ENCODE results near the gene IL1RN. TPM values are rescaled to one million over a fixed set of nuclear protein-coding genes. Genes with fewer than 3 reads are reported as not detected.

IL1RN gene
- total RNA-seq, 1 donor from 2014 or later: not detected

DNA sequence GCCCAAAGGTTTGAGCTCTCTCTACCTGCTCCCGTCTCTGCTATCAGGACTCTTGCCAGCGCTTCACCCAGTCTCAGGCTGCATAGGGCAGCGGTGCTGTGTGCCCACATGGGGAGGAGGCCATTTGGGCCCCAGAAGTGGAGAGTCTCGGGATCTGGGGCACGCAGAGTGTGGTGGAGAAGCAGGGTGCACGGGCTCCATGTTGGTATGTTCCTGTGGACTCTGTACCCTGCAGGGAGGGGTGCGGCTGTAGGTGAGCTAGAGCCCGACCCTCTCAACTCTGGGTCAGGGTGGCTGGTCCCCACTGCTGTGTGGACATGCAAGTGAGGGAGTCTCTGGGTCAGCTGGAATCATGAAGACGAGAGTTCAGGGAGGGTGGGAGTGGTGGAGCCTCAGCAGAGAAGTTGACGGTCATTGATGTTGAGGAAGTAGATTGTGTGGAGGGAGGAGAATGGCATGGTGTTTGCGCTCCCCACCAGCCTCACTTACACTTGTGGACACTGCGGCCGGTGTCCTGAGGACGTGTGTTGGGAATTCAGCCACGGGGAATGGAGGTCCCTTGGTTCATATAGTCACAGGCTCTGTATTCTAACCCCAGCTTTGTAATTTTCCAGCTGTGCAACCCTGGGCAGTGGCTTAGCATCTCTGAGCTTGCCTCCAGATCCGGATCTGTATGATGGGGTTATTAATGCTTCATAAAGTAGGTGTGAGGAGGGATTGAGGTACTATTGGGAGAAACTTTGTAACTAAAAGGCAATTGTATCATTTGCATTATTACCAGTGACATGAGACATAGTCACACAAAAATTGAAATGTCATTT, 45.5 kb downstream of the IL1RN start:
- no peak overlapping the region for H3K4me3 Mint-ChIP-seq (ENCODE audit: unreplicated experiment)
- H3K4me3 ChIP-seq (ENCODE audit: insufficient read depth, low read depth, low read length): no peak overlapping the region
- no peak for FAIRE-seq

DNA sequence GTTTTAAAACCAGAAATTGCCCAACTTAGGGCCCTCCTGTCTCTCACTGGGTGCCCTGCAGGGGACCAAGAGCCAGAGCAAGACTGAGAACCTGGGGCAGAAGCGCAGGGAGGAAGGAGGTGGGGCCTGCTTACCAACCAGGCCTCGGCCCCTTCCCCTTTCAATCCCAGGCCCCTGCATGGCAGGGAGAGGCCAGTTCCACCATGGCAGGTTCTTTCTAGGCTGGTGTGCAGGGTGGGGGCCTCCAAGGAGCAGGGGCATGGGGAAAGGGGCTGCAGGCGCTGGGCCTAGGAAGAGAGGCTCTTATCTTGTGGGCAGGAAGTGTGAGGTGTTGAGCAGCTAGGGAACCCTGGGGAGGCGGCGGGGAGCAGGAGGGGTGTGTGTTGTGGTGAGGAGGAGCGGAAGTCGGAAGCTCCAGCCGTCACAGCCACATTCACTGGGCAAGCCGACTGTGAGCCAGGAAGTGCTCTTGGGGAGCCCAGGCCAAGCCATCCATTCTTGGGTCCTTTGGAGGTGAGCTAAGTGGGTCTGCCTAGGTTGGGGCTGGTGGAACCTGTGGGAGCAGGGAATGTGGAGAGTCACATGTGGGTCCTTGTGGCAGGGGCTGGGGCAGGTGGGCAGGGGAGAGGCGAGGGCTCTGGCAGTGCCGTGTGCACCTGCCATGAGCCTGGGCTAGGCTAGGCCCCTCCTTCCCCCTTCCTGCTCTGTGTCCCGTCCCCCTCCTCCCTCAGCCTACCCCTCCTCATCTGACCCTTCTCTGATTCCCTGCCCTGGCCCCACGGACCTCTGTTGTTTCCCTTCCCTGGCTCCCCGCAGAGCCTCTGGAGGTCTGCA, 46.4 kb downstream of the IL1RN start, which contains the start of gene PSD4:
Gene PSD4 (plus strand): TSS at position 430 of the 834 bp plus-strand sequence. CDS start 8,486 bp downstream, outside the sequence.
- Histone ChIP-seq H3K27ac (ENCODE audit: low read depth, low read length) (no peak within 1 kb of the TSS), H3K9me3 (ENCODE audit: insufficient read depth, low read depth, low read length) (no peaks in the 10 kb centered on the region), H3K4me2 (ENCODE audit: low read length) (no peak within 1 kb of the TSS), H3K4me3 (ENCODE audit: insufficient read depth, low read depth, low read length) (no peak within 1 kb of the TSS), H4K20me1 (ENCODE audit: insufficient read depth, low read length) (no peaks in the 10 kb centered on the region), H2AFZ (ENCODE audit: low read depth, low read length) (no peak within 1 kb of the TSS), H3K27me3 (ENCODE audit: insufficient read depth, low read length) (no peaks in the 10 kb centered on the region), H3K36me3 (ENCODE audit: insufficient read depth, low read length) (no peaks in the 10 kb centered on the region), H3K4me1 (ENCODE audit: insufficient read depth, low read length) (no peaks in the 10 kb centered on the region), H3K9ac (ENCODE audit: low read length) (no peak within 1 kb of the TSS), H3K79me2 (ENCODE audit: insufficient read depth, low read length) (no peaks in the 10 kb centered on the region)
- Mint-ChIP-seq H3K36me3 (ENCODE audit: low read depth, unreplicated experiment) (no peaks in the 10 kb centered on the region), H3K27me3 (ENCODE audit: low read depth, unreplicated experiment) (peaks cover 13% of the 10 kb centered on the region), H3K4me1 (ENCODE audit: low read depth, unreplicated experiment) (peaks cover 5% of the 10 kb centered on the region), H3K4me3 (ENCODE audit: unreplicated experiment) (no peak within 1 kb of the TSS), H3K27ac (ENCODE audit: unreplicated experiment) (no peak within 1 kb of the TSS), H3K9me3 (ENCODE audit: unreplicated experiment) (no peaks in the 10 kb centered on the region)
- DNase-seq (ENCODE audit: low read depth): no peak
- no peak for FAIRE-seq
- TF ChIP-seq EZH2 (IDR thresholded peaks at IDR 0.05; ENCODE audit: insufficient read depth, low read length): no peak

More for the DNA sequence above, 45.5 kb downstream of the IL1RN start:
- no peak overlapping the region for H3K27ac ChIP-seq (ENCODE audit: low read depth, low read length)
- TF ChIP-seq, protein P1, sequence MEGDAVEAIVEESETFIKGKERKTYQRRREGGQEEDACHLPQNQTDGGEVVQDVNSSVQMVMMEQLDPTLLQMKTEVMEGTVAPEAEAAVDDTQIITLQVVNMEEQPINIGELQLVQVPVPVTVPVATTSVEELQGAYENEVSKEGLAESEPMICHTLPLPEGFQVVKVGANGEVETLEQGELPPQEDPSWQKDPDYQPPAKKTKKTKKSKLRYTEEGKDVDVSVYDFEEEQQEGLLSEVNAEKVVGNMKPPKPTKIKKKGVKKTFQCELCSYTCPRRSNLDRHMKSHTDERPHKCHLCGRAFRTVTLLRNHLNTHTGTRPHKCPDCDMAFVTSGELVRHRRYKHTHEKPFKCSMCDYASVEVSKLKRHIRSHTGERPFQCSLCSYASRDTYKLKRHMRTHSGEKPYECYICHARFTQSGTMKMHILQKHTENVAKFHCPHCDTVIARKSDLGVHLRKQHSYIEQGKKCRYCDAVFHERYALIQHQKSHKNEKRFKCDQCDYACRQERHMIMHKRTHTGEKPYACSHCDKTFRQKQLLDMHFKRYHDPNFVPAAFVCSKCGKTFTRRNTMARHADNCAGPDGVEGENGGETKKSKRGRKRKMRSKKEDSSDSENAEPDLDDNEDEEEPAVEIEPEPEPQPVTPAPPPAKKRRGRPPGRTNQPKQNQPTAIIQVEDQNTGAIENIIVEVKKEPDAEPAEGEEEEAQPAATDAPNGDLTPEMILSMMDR (IDR thresholded peaks at IDR 0.05; ENCODE audit: insufficient read depth, low read depth, low read length): no peak
- TF ChIP-seq EZH2 (IDR thresholded peaks at IDR 0.05; ENCODE audit: insufficient read depth, low read length): no peak
- H3K36me3 Mint-ChIP-seq (ENCODE audit: low read depth, unreplicated experiment): no peaks in the 10 kb centered on the region
- H3K27me3 Mint-ChIP-seq (ENCODE audit: low read depth, unreplicated experiment): peaks cover 13% of the 10 kb centered on the region
- no peaks in the 10 kb centered on the region for H3K4me1 ChIP-seq (ENCODE audit: insufficient read depth, low read length)
- no peak overlapping the region for H3K9ac ChIP-seq (ENCODE audit: low read length)
- no peaks in the 10 kb centered on the region for H3K36me3 ChIP-seq (ENCODE audit: insufficient read depth, low read length)
- no peaks in the 10 kb centered on the region for H3K9me3 ChIP-seq (ENCODE audit: insufficient read depth, low read depth, low read length)
- no peaks in the 10 kb centered on the region for H4K20me1 ChIP-seq (ENCODE audit: insufficient read depth, low read length)
- H3K27me3 ChIP-seq (ENCODE audit: insufficient read depth, low read length): no peaks in the 10 kb centered on the region
- H3K27ac Mint-ChIP-seq (ENCODE audit: unreplicated experiment): no peak overlapping the region
- H3K79me2 ChIP-seq (ENCODE audit: insufficient read depth, low read length): no peaks in the 10 kb centered on the region
- H3K9me3 Mint-ChIP-seq (ENCODE audit: unreplicated experiment): no peaks in the 10 kb centered on the region
- no peak overlapping the region for H3K4me2 ChIP-seq (ENCODE audit: low read length)
- H2AFZ ChIP-seq (ENCODE audit: low read depth, low read length): no peak overlapping the region
- DNase-seq (ENCODE audit: low read depth): no peak
- peaks cover 5% of the 10 kb centered on the region for H3K4me1 Mint-ChIP-seq (ENCODE audit: low read depth, unreplicated experiment)

DNA sequence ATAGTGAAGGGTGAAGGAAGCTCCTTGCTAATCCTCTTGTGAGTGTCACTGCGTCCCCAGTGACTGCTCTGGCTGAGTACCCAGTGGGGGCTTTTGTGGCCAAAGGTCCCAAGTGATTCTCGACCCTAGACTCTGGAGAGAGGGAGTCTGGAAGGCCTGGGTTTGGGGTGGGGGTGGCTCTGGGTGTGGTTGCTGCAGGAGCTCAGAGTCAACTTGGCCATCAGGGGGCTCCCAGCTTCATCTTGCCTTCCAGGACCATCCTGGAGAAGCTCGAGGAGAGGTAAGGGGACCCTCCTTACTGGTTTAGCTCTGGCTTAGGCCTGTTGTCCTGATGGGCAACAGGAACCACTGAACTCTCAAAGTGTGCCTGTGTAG, 47.0 kb downstream of the IL1RN start:
- H3K4me1 ChIP-seq (ENCODE audit: insufficient read depth, low read length): no peaks in the 10 kb centered on the region
- peaks cover 12% of the 10 kb centered on the region for H3K27me3 Mint-ChIP-seq (ENCODE audit: low read depth, unreplicated experiment)
- no peak overlapping the region for H3K27ac ChIP-seq (ENCODE audit: low read depth, low read length)
- H3K27ac Mint-ChIP-seq (ENCODE audit: unreplicated experiment): no peak overlapping the region
- no peaks in the 10 kb centered on the region for H3K36me3 ChIP-seq (ENCODE audit: insufficient read depth, low read length)
- H3K4me3 Mint-ChIP-seq (ENCODE audit: unreplicated experiment): no peak overlapping the region
- H3K27me3 ChIP-seq (ENCODE audit: insufficient read depth, low read length): no peaks in the 10 kb centered on the region
- no peak overlapping the region for H3K4me2 ChIP-seq (ENCODE audit: low read length)
- H3K4me1 Mint-ChIP-seq (ENCODE audit: low read depth, unreplicated experiment): peaks cover 5% of the 10 kb centered on the region
- no peaks in the 10 kb centered on the region for H3K9me3 ChIP-seq (ENCODE audit: insufficient read depth, low read depth, low read length)
- H3K36me3 Mint-ChIP-seq (ENCODE audit: low read depth, unreplicated experiment): no peaks in the 10 kb centered on the region
- no peak for FAIRE-seq
- H3K4me3 ChIP-seq (ENCODE audit: insufficient read depth, low read depth, low read length): no peak overlapping the region
- TF ChIP-seq, protein P1 (IDR thresholded peaks at IDR 0.05; ENCODE audit: insufficient read depth, low read depth, low read length): no peak
- no peak for TF ChIP-seq EZH2 (IDR thresholded peaks at IDR 0.05; ENCODE audit: insufficient read depth, low read length)
- no peaks in the 10 kb centered on the region for H3K79me2 ChIP-seq (ENCODE audit: insufficient read depth, low read length)
- no peak overlapping the region for H3K9ac ChIP-seq (ENCODE audit: low read length)
- no peaks in the 10 kb centered on the region for H4K20me1 ChIP-seq (ENCODE audit: insufficient read depth, low read length)
- no peak for DNase-seq (ENCODE audit: low read depth)
- H2AFZ ChIP-seq (ENCODE audit: low read depth, low read length): no peak overlapping the region
- no peaks in the 10 kb centered on the region for H3K9me3 Mint-ChIP-seq (ENCODE audit: unreplicated experiment)
